ENCODE measurements around the gene DIP2C. TPM values are rescaled to one million over a fixed set of nuclear protein-coding genes. Genes with fewer than 3 reads are reported as not detected.

The DIP2C gene
- total RNA-seq, 4 donors from 2014 or later, result 10.5 to 40.5 (median 19.5) TPM

DNA sequence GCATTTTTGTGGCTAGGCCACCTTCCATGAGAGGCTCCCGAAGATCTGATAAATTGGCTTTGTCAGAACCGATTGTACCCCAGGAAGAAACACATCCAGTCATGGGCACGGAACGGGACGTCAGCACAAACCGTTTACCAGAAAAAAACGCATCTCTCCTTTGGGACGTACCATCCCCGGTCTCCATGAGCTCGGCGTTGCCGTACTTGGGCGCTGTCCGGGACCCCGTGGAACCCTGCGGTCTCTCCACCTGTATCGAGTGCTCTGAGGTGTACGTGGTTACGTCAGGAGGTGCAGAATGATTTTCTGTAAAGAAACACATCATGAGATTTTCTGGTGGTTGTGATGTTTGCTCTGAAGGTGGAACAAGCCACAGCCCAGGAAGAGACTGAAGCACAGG, 270.6 kb downstream of the DIP2C start:
- no peak overlapping the region for H3K27ac ChIP-seq
- intact Hi-C loops (cut with DNase I; ENCODE audit: low total_unique reads), result no loop called here
- H3K36me3 ChIP-seq, result no peaks in the 10 kb centered on the region
- no peak for DNase-seq
- H3K4me3 ChIP-seq, result no peak overlapping the region
- no peaks in the 10 kb centered on the region for H3K4me1 ChIP-seq
- H3K9me3 ChIP-seq, result no peaks in the 10 kb centered on the region
- no peaks in the 10 kb centered on the region for H3K27me3 ChIP-seq
- TF ChIP-seq, protein P1, sequence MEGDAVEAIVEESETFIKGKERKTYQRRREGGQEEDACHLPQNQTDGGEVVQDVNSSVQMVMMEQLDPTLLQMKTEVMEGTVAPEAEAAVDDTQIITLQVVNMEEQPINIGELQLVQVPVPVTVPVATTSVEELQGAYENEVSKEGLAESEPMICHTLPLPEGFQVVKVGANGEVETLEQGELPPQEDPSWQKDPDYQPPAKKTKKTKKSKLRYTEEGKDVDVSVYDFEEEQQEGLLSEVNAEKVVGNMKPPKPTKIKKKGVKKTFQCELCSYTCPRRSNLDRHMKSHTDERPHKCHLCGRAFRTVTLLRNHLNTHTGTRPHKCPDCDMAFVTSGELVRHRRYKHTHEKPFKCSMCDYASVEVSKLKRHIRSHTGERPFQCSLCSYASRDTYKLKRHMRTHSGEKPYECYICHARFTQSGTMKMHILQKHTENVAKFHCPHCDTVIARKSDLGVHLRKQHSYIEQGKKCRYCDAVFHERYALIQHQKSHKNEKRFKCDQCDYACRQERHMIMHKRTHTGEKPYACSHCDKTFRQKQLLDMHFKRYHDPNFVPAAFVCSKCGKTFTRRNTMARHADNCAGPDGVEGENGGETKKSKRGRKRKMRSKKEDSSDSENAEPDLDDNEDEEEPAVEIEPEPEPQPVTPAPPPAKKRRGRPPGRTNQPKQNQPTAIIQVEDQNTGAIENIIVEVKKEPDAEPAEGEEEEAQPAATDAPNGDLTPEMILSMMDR (IDR thresholded peaks at IDR 0.05), result no peak
- TF ChIP-seq POLR2A (IDR thresholded peaks at IDR 0.05), result no peak

GRCh38 chr10:418226-418625, 271.2 kb downstream of the DIP2C start:
- Histone ChIP-seq H3K4me3 (no peak overlapping the region), H3K4me1 (no peaks in the 10 kb centered on the region), H3K9me3 (no peaks in the 10 kb centered on the region), H3K27me3 (no peaks in the 10 kb centered on the region), H3K27ac (no peak overlapping the region), H3K36me3 (no peaks in the 10 kb centered on the region)
- intact Hi-C loops (cut with DNase I; ENCODE audit: low total_unique reads), result no loop called here
- TF ChIP-seq, protein P1 (IDR thresholded peaks at IDR 0.05), result no peak
- TF ChIP-seq POLR2A (IDR thresholded peaks at IDR 0.05), result no peak
- DNase-seq, result no peak

- no peak for DNase-seq
- intact Hi-C loops (cut with DNase I; ENCODE audit: low total_unique reads), result no loop called here
- Histone ChIP-seq H3K4me3 (no peak overlapping the region), H3K9me3 (no peaks in the 10 kb centered on the region), H3K27me3 (no peaks in the 10 kb centered on the region), H3K4me1 (no peaks in the 10 kb centered on the region), H3K27ac (no peak overlapping the region), H3K36me3 (no peaks in the 10 kb centered on the region)
- TF ChIP-seq POLR2A (IDR thresholded peaks at IDR 0.05), result no peak
- TF ChIP-seq, protein P1 (IDR thresholded peaks at IDR 0.05), result no peak
These were observed 273.4 kb downstream of the DIP2C start for GRCh38 chr10:416091-416515.

GRCh38 chr10:413662-414071, 275.8 kb downstream of the DIP2C start:
- intact Hi-C loops (cut with DNase I; ENCODE audit: low total_unique reads), result no loop called here
- DNase-seq, result no peak

GRCh38 chr10:412109-412508, 277.4 kb downstream of the DIP2C start:
- H3K36me3 ChIP-seq, result no peaks in the 10 kb centered on the region
- no peak for TF ChIP-seq POLR2A (IDR thresholded peaks at IDR 0.05)
- TF ChIP-seq, protein P1 (IDR thresholded peaks at IDR 0.05), result no peak
- no peaks in the 10 kb centered on the region for H3K4me1 ChIP-seq
- intact Hi-C loops (cut with DNase I; ENCODE audit: low total_unique reads), result no loop called here
- H3K27ac ChIP-seq, result no peak overlapping the region
- no peak overlapping the region for H3K4me3 ChIP-seq
- no peaks in the 10 kb centered on the region for H3K27me3 ChIP-seq
- DNase-seq, result no peak
- H3K9me3 ChIP-seq, result no peaks in the 10 kb centered on the region

More at GRCh38 chr10:413662-414071, 275.8 kb downstream of the DIP2C start:
- Histone ChIP-seq H3K27ac (no peak overlapping the region), H3K27me3 (no peaks in the 10 kb centered on the region), H3K4me1 (no peaks in the 10 kb centered on the region), H3K4me3 (no peak overlapping the region), H3K36me3 (no peaks in the 10 kb centered on the region), H3K9me3 (no peaks in the 10 kb centered on the region)
- TF ChIP-seq POLR2A (IDR thresholded peaks at IDR 0.05), result no peak
- TF ChIP-seq, protein P1 (IDR thresholded peaks at IDR 0.05), result no peak
